ENCODE measurements around the gene PRKCE.

The PRKCE gene

GRCh38 chr2:45651415-45652089 is at the start of gene PRKCE:
Gene PRKCE (plus strand): TSS chr2:45651675.
- DNase-seq (ENCODE audit: low read depth), result no peak
- peak within 1 kb of the TSS; percentile 93 for H3K4me3 ChIP-seq (ENCODE audit: control insufficient read depth, low read depth, low read length)
- TF ChIP-seq CTCF (IDR thresholded peaks at IDR 0.05; ENCODE audit: control insufficient read depth, insufficient read depth, low read depth, low read length, missing control alignments), result no peak

DNA sequence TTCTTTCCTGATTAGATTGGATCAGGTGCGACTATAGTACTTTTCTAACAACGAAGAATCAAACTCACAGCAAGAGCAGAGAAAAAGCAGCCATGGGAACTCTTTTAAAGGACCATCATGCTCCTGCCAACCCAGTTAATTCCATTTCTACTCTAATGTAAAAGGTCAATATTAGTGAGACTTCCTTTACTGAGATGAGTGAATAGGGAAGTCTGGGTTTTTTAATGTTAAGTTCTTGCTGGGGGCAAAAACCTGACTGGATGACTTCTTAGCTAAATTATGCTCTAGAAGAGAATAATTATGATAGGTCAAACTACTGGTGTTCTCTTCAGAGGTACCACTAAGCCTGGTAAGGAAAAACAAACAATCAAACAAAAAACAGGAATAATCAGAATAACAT is 48.9 kb upstream of the PRKCE start:
- no peak overlapping the region for H3K4me3 ChIP-seq (ENCODE audit: control insufficient read depth, low read depth, low read length)
- no peak for DNase-seq (ENCODE audit: low read depth)

GRCh38 chr2:45605116-45605515 is 46.4 kb upstream of the PRKCE start:
- H3K4me3 ChIP-seq (ENCODE audit: control insufficient read depth, low read depth, low read length), result no peak overlapping the region
- DNase-seq (ENCODE audit: low read depth), result no peak

More for the DNA sequence above, 48.9 kb upstream of the PRKCE start:
- no peak for TF ChIP-seq CTCF (IDR thresholded peaks at IDR 0.05; ENCODE audit: control insufficient read depth, insufficient read depth, low read depth, low read length, missing control alignments)

GRCh38 chr2:45606796-45607195 is 44.7 kb upstream of the PRKCE start:
- TF ChIP-seq CTCF (IDR thresholded peaks at IDR 0.05; ENCODE audit: control insufficient read depth, insufficient read depth, low read depth, low read length, missing control alignments), result no peak
- no peak for DNase-seq (ENCODE audit: low read depth)
- H3K4me3 ChIP-seq (ENCODE audit: control insufficient read depth, low read depth, low read length), result no peak overlapping the region

More at GRCh38 chr2:45605116-45605515, 46.4 kb upstream of the PRKCE start:
- no peak for TF ChIP-seq CTCF (IDR thresholded peaks at IDR 0.05; ENCODE audit: control insufficient read depth, insufficient read depth, low read depth, low read length, missing control alignments)

GRCh38 chr2:45607701-45608100 is 43.8 kb upstream of the PRKCE start:
- peak; percentile 43 for TF ChIP-seq CTCF (IDR thresholded peaks at IDR 0.05; ENCODE audit: control insufficient read depth, insufficient read depth, low read depth, low read length, missing control alignments)
- DNase-seq (ENCODE audit: low read depth), result no peak
- H3K4me3 ChIP-seq (ENCODE audit: control insufficient read depth, low read depth, low read length), result no peak overlapping the region

GRCh38 chr2:45610281-45611019 is 41.0 kb upstream of the PRKCE start:
- peak; percentile 41 for TF ChIP-seq CTCF (IDR thresholded peaks at IDR 0.05; ENCODE audit: control insufficient read depth, insufficient read depth, low read depth, low read length, missing control alignments)
- H3K4me3 ChIP-seq (ENCODE audit: control insufficient read depth, low read depth, low read length), result peak overlapping the region; percentile 75
- no peak for DNase-seq (ENCODE audit: low read depth)
